A204.1 (cell line): ENCODE data around the gene OSBPL5.

ENCODE experiments used
- FAIRE-seq: peaks from 2 replicates; lab custom pipeline; 2012; peaks lifted over from hg19 to GRCh38; lab: Jason Lieb, UNC

Gene OSBPL5

GRCh38 chr11:3148990-3149851 is 15.9 kb downstream of the OSBPL5 start:
- FAIRE-seq, result no peak

- no peak for FAIRE-seq
Measured at GRCh38 chr11:3148255-3148989, 16.7 kb downstream of the OSBPL5 start.

- FAIRE-seq, result no peak
Measured at GRCh38 chr11:3147626-3148025, 17.5 kb downstream of the OSBPL5 start.

- FAIRE-seq, result no peak
Measured at GRCh38 chr11:3147257-3147619, 17.9 kb downstream of the OSBPL5 start.

- FAIRE-seq, result no peak
Measured at GRCh38 chr11:3146612-3147256, 18.4 kb downstream of the OSBPL5 start.

- no peak for FAIRE-seq
Measured at GRCh38 chr11:3145206-3145520, 19.9 kb downstream of the OSBPL5 start.

GRCh38 chr11:3144296-3145205 is 20.6 kb downstream of the OSBPL5 start:
- no peak for FAIRE-seq

- FAIRE-seq, result no peak
Measured at GRCh38 chr11:3143136-3143880, 21.8 kb downstream of the OSBPL5 start.

- no peak for FAIRE-seq
Measured at GRCh38 chr11:3140291-3140603, 24.9 kb downstream of the OSBPL5 start.

GRCh38 chr11:3139481-3140290 is 25.4 kb downstream of the OSBPL5 start:
- no peak for FAIRE-seq

- no peak for FAIRE-seq
Measured at GRCh38 chr11:3139086-3139440, 26.0 kb downstream of the OSBPL5 start.

- no peak for FAIRE-seq
Measured at GRCh38 chr11:3138178-3139085, 26.7 kb downstream of the OSBPL5 start.

- FAIRE-seq, result no peak
Measured at GRCh38 chr11:3137486-3138177, 27.5 kb downstream of the OSBPL5 start.

GRCh38 chr11:3136546-3137455 is 28.3 kb downstream of the OSBPL5 start:
- no peak for FAIRE-seq

GRCh38 chr11:3135481-3136440 is 29.3 kb downstream of the OSBPL5 start:
- no peak for FAIRE-seq

- FAIRE-seq, result no peak
Measured at GRCh38 chr11:3134651-3135480, 30.2 kb downstream of the OSBPL5 start.
